Measurements from ENCODE around the gene AHCYL2. TPM values are rescaled to one million over a fixed set of nuclear protein-coding genes. Genes with fewer than 3 reads are reported as not detected.

The AHCYL2 gene
- total RNA-seq, 1 donor from 2014 or later = 15.5 TPM

DNA sequence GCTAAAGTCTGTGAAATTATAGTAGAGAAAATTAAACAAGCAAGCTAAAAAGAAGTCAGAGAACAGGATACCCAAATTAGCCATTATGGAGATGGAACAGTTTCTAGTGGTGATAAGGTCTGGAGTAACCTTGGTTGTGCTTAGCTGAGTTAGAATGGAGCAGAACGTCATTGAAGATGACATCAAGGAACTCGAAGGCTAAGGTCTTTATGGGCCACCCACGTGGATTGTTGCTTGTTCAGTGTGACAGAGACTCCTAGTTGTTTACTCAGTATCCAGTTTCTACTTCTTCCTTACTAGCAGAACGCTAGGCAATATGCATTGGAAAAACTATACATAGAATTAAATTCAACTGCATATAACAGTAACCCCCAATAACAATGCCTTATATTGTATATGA lies 39.7 kb downstream of the AHCYL2 start:
- H3K4me3 Mint-ChIP-seq = no peak overlapping the region
- no peaks in the 10 kb centered on the region for H3K36me3 Mint-ChIP-seq (ENCODE audit: low read depth)
- H3K4me1 Mint-ChIP-seq (ENCODE audit: low read depth) = peaks cover 10% of the 10 kb centered on the region
- DNase-seq (ENCODE audit: low spot score) = no peak
- no peaks in the 10 kb centered on the region for H3K27me3 Mint-ChIP-seq (ENCODE audit: insufficient read depth)
- intact Hi-C loops (cut with micrococcal nuclease) = no loop called here
- no peaks in the 10 kb centered on the region for H3K9me3 Mint-ChIP-seq
- H3K27ac Mint-ChIP-seq = no peak overlapping the region

DNA sequence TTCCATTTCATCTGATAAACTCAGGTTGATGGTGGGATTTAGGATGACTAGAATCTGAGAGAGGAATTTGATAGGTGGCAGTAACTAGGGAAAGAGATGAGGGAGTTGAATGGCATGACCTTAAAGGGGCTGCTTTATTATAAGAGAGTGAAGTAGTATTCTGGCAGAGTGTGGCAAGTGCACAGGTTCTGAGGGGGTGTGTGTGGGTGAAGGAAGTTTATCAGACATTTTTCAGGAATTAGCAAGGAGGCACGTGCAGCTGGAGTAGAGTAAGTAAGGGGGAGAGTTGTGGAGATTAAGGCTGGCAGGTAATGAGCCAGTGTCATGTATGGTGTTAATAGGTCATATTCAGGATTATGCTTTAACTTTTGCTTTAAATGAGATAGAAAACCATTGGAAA lies 40.5 kb downstream of the AHCYL2 start:
- H3K4me3 Mint-ChIP-seq = no peak overlapping the region
- intact Hi-C loops (cut with micrococcal nuclease) = no loop called here
- no peak for DNase-seq (ENCODE audit: low spot score)
- no peak overlapping the region for H3K27ac Mint-ChIP-seq
- H3K36me3 Mint-ChIP-seq (ENCODE audit: low read depth) = no peaks in the 10 kb centered on the region
- H3K4me1 Mint-ChIP-seq (ENCODE audit: low read depth) = peaks cover 2% of the 10 kb centered on the region
- H3K27me3 Mint-ChIP-seq (ENCODE audit: insufficient read depth) = no peaks in the 10 kb centered on the region
- no peaks in the 10 kb centered on the region for H3K9me3 Mint-ChIP-seq

DNA sequence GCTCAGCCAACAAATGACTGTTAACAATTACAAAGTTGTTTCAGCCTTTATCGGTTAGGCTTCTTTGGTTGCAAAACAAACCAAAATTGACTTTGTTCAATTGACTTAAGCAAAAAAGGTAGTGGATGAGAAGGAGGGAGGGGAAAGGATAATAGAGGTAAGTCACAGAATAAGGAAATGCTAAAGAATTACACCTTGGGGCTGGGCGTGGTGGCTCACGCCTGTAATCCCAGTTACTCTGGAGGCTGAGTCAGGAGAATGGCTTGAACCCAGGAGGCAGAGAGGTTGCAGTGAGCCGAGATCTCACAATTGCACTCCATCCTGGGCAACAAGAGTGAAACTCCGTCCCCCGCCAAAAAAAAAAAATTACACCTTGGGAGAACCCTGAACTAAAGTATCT lies 41.4 kb downstream of the AHCYL2 start:
- DNase-seq (ENCODE audit: low spot score) = no peak
- no peak overlapping the region for H3K27ac Mint-ChIP-seq
- no peaks in the 10 kb centered on the region for H3K36me3 Mint-ChIP-seq (ENCODE audit: low read depth)
- no peak overlapping the region for H3K4me3 Mint-ChIP-seq
- no peaks in the 10 kb centered on the region for H3K27me3 Mint-ChIP-seq (ENCODE audit: insufficient read depth)
- intact Hi-C loops (cut with micrococcal nuclease) = no loop called here
- H3K4me1 Mint-ChIP-seq (ENCODE audit: low read depth) = no peaks in the 10 kb centered on the region
- no peaks in the 10 kb centered on the region for H3K9me3 Mint-ChIP-seq

DNA sequence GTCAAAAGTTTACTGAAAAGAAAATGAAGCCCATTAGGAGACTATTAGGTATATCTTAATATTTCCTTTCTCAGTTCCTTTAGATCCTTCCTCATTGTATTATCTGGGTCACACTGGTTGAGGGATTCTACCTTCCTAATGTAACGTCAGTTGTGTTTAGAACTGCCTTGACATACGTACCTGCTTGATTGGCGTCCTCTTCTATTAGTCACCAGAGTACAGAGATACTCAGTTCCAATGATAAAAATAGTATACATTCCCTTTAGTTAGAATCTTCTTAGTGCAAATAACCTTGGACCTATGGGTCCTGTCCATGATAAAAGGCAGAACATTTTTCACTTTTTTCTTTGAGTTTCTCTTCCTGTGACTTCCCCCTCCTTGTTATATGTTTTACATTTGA lies 45.2 kb downstream of the AHCYL2 start:
- intact Hi-C loops (cut with micrococcal nuclease) = loop anchor here (5.0 kb wide), 1 partner anchor 557 kb away; no protein-coding TSS in a partner anchor
- Mint-ChIP-seq H3K36me3 (ENCODE audit: low read depth) (no peaks in the 10 kb centered on the region), H3K4me1 (ENCODE audit: low read depth) (peaks cover 9% of the 10 kb centered on the region), H3K27me3 (ENCODE audit: insufficient read depth) (no peaks in the 10 kb centered on the region), H3K27ac (no peak overlapping the region), H3K4me3 (no peak overlapping the region), H3K9me3 (no peaks in the 10 kb centered on the region)
- DNase-seq (ENCODE audit: low spot score) = no peak

DNA sequence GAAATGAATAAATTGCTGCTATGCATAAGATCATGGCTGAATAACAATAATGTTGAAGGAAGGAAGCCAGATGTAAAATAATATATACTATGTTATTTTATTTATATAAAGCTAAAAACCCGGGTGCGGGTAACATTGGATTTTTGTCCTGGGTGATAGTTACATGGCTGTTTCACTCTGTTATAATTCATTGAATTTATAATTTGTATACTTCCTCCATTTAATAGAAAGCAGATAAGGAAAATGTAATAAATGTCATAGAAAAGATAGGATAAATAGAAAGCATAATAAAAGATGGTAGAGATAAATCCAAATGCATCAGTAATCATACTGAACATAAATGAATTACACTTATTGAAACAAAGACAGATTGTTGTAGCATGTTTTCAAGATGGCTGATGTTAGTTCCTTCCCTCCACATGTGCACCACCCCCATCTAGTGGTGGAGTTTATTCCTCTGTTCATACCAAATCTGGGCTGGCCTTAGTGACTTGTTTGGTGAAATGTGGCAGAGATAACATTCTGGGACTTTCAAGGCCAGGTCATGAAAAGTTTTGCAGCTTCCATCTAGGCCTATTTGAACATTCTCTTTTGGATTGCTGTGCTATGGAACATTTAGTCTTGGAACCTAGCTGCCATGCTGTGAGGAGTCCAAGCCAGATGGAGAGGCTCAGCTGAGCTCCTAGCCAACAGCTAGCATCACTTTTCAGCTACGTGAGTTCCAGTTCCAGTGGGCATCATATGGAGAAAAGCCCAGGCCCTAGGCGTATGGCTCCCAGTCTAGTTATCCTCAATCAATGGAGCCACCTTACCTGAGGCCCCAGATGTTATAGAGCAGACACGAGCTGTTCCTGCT lies 46.9 kb downstream of the AHCYL2 start:
- DNase-seq (ENCODE audit: low spot score) = peak; percentile 58
- Mint-ChIP-seq H3K4me1 (ENCODE audit: low read depth) (peaks cover 9% of the 10 kb centered on the region), H3K9me3 (no peaks in the 10 kb centered on the region), H3K4me3 (no peak overlapping the region), H3K36me3 (ENCODE audit: low read depth) (no peaks in the 10 kb centered on the region), H3K27ac (no peak overlapping the region), H3K27me3 (ENCODE audit: insufficient read depth) (no peaks in the 10 kb centered on the region)
- intact Hi-C loops (cut with micrococcal nuclease) = loop anchor here (1.0 to 5.0 kb wide), 4 partner anchors 27 to 556 kb away; no protein-coding TSS in a partner anchor

DNA sequence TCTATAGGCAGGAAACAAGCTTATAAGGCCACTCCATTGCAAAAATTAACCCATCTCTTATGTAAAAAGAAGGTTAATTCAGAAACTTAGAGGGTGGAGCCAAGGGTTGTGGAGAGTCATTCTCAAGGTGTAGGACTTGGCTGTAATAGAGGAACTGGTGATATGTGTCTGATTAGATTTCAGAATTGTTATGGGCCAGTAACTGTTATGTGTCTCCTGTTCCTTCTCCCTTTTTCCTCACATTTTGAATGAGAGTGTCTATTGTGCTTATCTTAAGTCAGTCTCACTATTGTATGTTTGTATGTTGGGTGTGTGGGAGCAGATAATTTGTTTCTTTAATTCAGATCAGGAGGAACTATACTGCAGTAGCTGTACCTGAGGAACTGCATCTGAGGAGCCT lies 49.1 kb downstream of the AHCYL2 start:
- intact Hi-C loops (cut with micrococcal nuclease) = loop anchor here (5.0 kb wide), 1 partner anchor 553 kb away; no protein-coding TSS in a partner anchor

DNA sequence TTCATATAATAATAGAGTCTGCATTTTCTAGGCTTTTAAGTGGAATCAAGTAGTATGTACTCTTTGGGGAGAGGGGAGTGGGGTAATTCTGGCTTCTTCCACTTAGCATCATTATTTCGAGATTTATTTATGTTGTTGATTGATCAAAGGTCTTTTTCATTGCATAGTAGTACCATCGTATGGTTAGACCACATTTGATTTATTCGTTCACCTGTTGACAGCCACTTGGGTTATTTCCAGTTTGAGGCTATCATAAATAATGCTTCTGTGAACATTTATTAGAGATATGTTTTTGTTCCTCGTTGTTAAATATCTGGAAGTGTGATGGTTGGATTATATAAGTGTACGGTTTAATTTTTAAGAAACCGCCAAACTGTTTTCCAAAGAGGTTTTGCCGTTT lies 52.8 kb downstream of the AHCYL2 start:
- Mint-ChIP-seq H3K27me3 (ENCODE audit: insufficient read depth) (no peaks in the 10 kb centered on the region), H3K9me3 (no peaks in the 10 kb centered on the region), H3K36me3 (ENCODE audit: low read depth) (no peaks in the 10 kb centered on the region), H3K27ac (no peak overlapping the region), H3K4me1 (ENCODE audit: low read depth) (no peaks in the 10 kb centered on the region), H3K4me3 (no peak overlapping the region)
- DNase-seq (ENCODE audit: low spot score) = no peak
- intact Hi-C loops (cut with micrococcal nuclease) = no loop called here

More for the DNA sequence above, 49.1 kb downstream of the AHCYL2 start:
- H3K4me1 Mint-ChIP-seq (ENCODE audit: low read depth) = peaks cover 9% of the 10 kb centered on the region
- H3K36me3 Mint-ChIP-seq (ENCODE audit: low read depth) = no peaks in the 10 kb centered on the region
- H3K4me3 Mint-ChIP-seq = no peak overlapping the region
- H3K9me3 Mint-ChIP-seq = no peaks in the 10 kb centered on the region
- no peak for DNase-seq (ENCODE audit: low spot score)
- H3K27ac Mint-ChIP-seq = no peak overlapping the region
- H3K27me3 Mint-ChIP-seq (ENCODE audit: insufficient read depth) = no peaks in the 10 kb centered on the region

DNA sequence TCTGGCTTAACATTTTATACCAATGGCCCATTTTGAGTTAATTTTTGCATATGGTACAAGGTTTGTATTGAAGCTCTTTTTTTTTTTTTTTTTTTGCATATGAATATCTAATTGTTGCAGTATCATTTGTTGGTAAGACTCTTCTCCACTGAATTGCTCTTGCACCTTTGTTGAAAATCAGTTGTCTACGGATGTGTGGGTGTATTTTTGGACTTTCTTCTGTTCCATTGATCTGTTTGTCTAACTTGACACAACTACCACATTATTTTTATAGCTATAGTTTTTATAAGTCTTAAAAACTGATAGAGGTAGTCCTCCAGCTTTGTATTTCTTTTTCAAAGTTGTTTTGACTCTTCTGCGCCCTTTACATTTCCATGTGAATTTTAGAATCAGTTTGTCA lies 53.9 kb downstream of the AHCYL2 start:
- Mint-ChIP-seq H3K4me3 (no peak overlapping the region), H3K27me3 (ENCODE audit: insufficient read depth) (no peaks in the 10 kb centered on the region), H3K27ac (no peak overlapping the region), H3K9me3 (no peaks in the 10 kb centered on the region), H3K4me1 (ENCODE audit: low read depth) (no peaks in the 10 kb centered on the region), H3K36me3 (ENCODE audit: low read depth) (no peaks in the 10 kb centered on the region)
- intact Hi-C loops (cut with micrococcal nuclease) = no loop called here
- DNase-seq (ENCODE audit: low spot score) = no peak

DNA sequence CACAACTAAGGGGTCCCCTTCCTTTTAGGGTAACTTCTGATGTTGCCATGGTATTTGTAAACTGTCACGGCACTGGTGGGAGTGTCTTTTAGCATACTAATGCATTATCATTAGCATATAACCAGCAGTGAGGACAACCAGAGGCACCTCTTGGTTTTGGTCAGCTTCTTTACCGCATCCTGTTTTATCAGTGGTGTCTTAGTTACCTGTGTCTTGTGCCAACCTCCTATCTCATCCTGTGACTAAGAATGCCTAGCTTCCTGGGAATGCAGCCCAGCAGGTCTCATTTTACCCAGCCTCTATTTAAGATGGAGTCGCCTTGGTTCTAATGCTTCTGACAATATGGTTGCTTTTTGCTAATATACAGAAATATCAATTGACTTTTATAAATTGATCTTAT lies 54.9 kb downstream of the AHCYL2 start:
- no peak for DNase-seq (ENCODE audit: low spot score)
- Mint-ChIP-seq H3K4me1 (ENCODE audit: low read depth) (no peaks in the 10 kb centered on the region), H3K9me3 (no peaks in the 10 kb centered on the region), H3K4me3 (no peak overlapping the region), H3K27me3 (ENCODE audit: insufficient read depth) (no peaks in the 10 kb centered on the region), H3K36me3 (ENCODE audit: low read depth) (no peaks in the 10 kb centered on the region), H3K27ac (no peak overlapping the region)
- intact Hi-C loops (cut with micrococcal nuclease) = no loop called here

DNA sequence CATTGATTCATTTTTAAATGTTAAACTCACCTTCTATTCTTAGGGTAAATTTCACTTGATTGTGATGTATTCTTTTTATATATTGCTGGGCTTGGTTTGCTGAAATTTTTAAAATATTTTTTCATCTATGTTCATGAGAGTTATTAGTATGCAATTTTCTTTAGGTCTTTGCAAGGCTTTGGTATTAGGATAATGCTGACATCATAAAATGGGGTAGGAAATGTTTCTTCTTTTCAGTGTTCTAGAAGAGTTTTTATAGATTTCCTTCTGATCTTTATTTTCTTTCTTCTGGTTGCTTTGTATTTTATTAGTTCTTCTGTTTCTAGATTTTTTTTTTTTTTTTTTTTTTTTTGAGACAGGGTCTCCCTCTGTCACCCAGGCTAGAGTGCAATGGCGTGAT lies 56.3 kb downstream of the AHCYL2 start:
- Mint-ChIP-seq H3K4me3 (no peak overlapping the region), H3K9me3 (no peaks in the 10 kb centered on the region), H3K4me1 (ENCODE audit: low read depth) (no peaks in the 10 kb centered on the region), H3K27ac (no peak overlapping the region), H3K36me3 (ENCODE audit: low read depth) (no peaks in the 10 kb centered on the region), H3K27me3 (ENCODE audit: insufficient read depth) (no peaks in the 10 kb centered on the region)
- DNase-seq (ENCODE audit: low spot score) = no peak
- intact Hi-C loops (cut with micrococcal nuclease) = no loop called here

DNA sequence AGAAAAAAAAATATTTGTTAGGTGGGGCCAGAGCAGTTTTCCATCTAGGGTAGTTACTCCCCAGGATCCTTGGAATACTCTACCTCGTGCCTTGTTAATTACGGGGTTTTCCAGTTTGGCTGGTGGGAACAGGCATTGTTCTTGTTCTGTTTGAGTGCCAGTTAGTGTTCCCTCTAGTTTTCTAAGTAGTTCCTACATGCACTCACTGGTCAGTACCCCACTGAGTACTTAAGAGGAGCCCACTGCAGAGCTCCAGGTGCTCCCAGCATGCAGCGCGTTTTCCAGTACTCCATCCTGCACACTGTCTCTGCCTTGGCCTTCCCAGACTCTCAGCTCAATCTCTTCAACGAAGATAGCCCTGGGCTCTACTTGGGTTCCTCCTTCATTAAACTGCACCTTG lies 58.0 kb downstream of the AHCYL2 start:
- intact Hi-C loops (cut with micrococcal nuclease) = no loop called here

DNA sequence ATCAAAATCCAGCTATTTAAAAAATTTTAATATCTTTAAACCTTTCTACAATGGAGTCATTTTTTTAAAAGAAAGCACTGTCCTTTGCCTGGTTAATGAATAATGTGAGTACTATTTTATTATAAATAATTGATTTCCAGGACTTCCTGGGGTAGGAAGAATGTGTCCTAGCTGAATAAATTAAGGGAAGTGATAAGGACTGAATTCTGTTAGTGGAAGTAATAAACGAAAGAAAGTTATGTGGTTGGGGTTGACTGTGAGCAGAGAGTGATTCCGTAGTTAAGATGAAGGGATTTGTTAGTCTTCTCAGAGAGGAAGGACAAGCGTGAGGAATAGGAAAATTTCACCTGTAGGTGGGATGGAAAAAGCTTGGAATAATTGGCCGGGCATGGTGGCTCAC lies 59.1 kb downstream of the AHCYL2 start:
- Mint-ChIP-seq H3K27ac (no peak overlapping the region), H3K9me3 (no peaks in the 10 kb centered on the region), H3K4me1 (ENCODE audit: low read depth) (no peaks in the 10 kb centered on the region), H3K27me3 (ENCODE audit: insufficient read depth) (no peaks in the 10 kb centered on the region), H3K4me3 (no peak overlapping the region), H3K36me3 (ENCODE audit: low read depth) (no peaks in the 10 kb centered on the region)
- intact Hi-C loops (cut with micrococcal nuclease) = no loop called here
- no peak for DNase-seq (ENCODE audit: low spot score)

More for the DNA sequence above, 58.0 kb downstream of the AHCYL2 start:
- no peak overlapping the region for H3K4me3 Mint-ChIP-seq
- no peaks in the 10 kb centered on the region for H3K4me1 Mint-ChIP-seq (ENCODE audit: low read depth)
- no peak for DNase-seq (ENCODE audit: low spot score)
- H3K27me3 Mint-ChIP-seq (ENCODE audit: insufficient read depth) = no peaks in the 10 kb centered on the region
- H3K9me3 Mint-ChIP-seq = no peaks in the 10 kb centered on the region
- H3K27ac Mint-ChIP-seq = no peak overlapping the region
- no peaks in the 10 kb centered on the region for H3K36me3 Mint-ChIP-seq (ENCODE audit: low read depth)

DNA sequence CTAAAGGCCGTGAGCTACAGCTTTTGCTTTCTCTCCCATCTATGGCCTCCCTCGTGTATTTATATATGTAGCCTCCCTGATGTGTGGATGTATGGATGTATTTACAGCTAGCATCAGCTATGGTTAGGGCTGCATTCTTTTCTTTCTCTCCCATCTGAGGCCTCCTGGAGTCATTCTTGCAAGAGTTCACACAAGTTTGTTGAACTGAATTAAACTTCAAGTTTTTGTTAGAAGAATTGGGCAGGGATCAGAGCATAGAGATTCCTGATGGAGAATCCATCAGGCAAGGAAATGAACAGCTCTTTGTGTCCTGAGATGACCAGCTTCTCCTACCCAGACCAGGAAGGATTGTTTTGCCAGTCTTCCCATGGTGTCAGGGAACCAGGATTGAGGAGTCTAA lies 60.3 kb downstream of the AHCYL2 start:
- H3K27me3 Mint-ChIP-seq (ENCODE audit: insufficient read depth) = no peaks in the 10 kb centered on the region
- H3K4me1 Mint-ChIP-seq (ENCODE audit: low read depth) = no peaks in the 10 kb centered on the region
- no peaks in the 10 kb centered on the region for H3K36me3 Mint-ChIP-seq (ENCODE audit: low read depth)
- H3K9me3 Mint-ChIP-seq = no peaks in the 10 kb centered on the region
- intact Hi-C loops (cut with micrococcal nuclease) = no loop called here
- DNase-seq (ENCODE audit: low spot score) = no peak
- no peak overlapping the region for H3K4me3 Mint-ChIP-seq
- no peak overlapping the region for H3K27ac Mint-ChIP-seq

DNA sequence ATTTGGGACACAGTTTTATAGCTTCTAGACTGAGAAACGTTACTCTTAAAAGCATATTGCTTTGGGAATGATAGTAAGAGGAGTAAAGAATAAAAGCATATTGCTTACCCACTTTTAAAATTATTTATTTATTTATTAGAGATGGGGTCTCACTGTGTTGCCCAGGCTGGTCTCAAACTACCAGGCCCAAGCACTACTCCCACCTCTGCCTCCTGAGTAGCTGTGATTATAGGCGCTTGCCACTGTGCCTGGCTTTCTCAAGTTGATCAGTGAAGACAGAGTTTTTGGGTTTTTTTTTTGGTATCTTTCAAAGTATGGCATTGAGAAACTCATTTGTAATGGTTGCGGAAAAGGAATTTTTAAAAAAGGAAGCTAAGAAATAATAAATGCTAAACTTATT lies 68.0 kb downstream of the AHCYL2 start:
- intact Hi-C loops (cut with micrococcal nuclease) = no loop called here
- H3K9me3 Mint-ChIP-seq = no peaks in the 10 kb centered on the region
- H3K4me1 Mint-ChIP-seq (ENCODE audit: low read depth) = no peaks in the 10 kb centered on the region

More for the DNA sequence above, 68.0 kb downstream of the AHCYL2 start:
- no peak overlapping the region for H3K4me3 Mint-ChIP-seq
- H3K27me3 Mint-ChIP-seq (ENCODE audit: insufficient read depth) = no peaks in the 10 kb centered on the region
- DNase-seq (ENCODE audit: low spot score) = no peak
- no peaks in the 10 kb centered on the region for H3K36me3 Mint-ChIP-seq (ENCODE audit: low read depth)
- no peak overlapping the region for H3K27ac Mint-ChIP-seq
